Neuron (in vitro differentiated cells): Measurements from ENCODE around the gene NRIP1.

Experiments
- H2AFZ ChIP-seq: one replicate; pipeline ENCODE4 v1.6.1; 2013; ENCODE audit warnings: low read depth, mild to moderate bottlenecking, inconsistent platforms, low read length, moderate library complexity
- H3K27me3 ChIP-seq: one replicate; pipeline ENCODE4 v1.6.1; 2013; ENCODE audit warnings: low read length; ENCODE audit not compliant: insufficient read depth
- H3K36me3 ChIP-seq: one replicate; pipeline ENCODE4 v1.6.1; 2013; ENCODE audit warnings: low read length; ENCODE audit not compliant: insufficient read depth
- H3K4me1 ChIP-seq: one replicate; pipeline ENCODE4 v1.6.1; 2013; ENCODE audit warnings: low read length; ENCODE audit not compliant: insufficient read depth
- H3K4me3 ChIP-seq: 2 replicates; pipeline ENCODE4 v1.5.1; 2013; ENCODE audit warnings: mild to moderate bottlenecking, low read length, moderate library complexity
- H3K9me3 ChIP-seq: one replicate; pipeline ENCODE4 v1.6.1; 2013; ENCODE audit warnings: low read length

Gene NRIP1

DNA sequence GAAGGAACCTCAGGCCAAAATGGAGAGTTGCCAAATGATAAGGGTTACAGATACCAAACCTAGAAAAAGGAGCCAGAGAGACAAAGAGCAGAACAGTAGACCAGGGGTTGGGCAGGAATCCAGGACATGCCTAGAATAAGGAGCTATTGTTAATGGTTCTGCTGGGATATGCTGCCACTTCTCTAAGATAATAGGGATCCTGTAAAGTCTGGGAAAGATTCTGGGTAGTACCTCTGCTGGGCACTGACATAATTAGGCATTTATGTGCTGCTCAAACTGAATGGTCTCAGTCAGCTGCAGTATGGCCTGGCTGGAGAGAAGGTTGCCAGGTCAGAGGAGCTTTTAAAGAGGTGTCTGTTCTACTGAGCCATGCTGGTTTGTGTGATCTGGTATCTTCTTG, 19.9 kb upstream of the NRIP1 start:
- Histone ChIP-seq H3K9me3 (no peaks in the 10 kb centered on the region), H2AFZ (no peak overlapping the region), H3K4me1 (no peaks in the 10 kb centered on the region), H3K4me3 (no peak overlapping the region), H3K27me3 (no peaks in the 10 kb centered on the region), H3K36me3 (no peaks in the 10 kb centered on the region)

DNA sequence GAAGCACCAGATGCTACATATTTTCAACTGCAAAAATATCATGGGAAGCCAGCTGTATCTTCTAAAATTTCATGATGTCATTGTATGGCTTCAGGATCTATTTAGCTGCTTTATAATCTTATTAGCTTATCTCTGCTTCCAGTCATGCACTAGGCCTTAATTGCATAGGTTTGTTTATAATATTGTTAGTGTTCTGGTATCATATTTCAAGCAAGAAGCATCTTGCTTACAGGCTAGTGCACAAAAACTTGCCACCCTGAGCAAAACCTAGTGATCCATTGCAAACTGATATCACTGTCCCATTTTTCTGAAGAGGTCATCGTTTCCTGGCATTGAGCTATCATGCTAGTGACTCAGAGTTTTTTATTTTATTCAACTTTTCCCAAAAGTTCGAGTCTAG, 15.7 kb upstream of the NRIP1 start:
- no peak overlapping the region for H2AFZ ChIP-seq
- H3K4me1 ChIP-seq, result peaks cover 2% of the 10 kb centered on the region
- no peaks in the 10 kb centered on the region for H3K36me3 ChIP-seq
- no peaks in the 10 kb centered on the region for H3K9me3 ChIP-seq
- no peaks in the 10 kb centered on the region for H3K27me3 ChIP-seq
- H3K4me3 ChIP-seq, result no peak overlapping the region

DNA sequence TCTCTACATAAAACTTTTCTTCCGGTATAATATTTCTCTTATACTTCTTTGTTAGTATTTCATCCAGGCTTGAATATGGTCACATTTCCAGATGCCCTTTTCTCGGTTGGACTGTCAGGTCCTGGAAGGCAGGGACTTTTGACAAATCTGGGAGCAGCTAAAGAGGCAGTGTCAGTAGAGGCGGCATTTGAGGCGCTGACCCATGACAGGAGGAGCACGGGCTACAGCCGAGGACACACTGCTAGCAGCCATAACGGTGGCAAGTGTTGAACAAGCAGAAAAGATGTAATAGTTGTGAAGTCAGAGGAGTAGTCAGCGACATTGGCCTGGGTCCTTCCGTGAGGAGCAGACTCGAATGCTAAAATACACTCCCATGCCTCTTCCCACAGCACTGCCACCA, 14.5 kb upstream of the NRIP1 start:
- no peak overlapping the region for H3K4me3 ChIP-seq
- H3K36me3 ChIP-seq, result no peaks in the 10 kb centered on the region
- peaks cover 2% of the 10 kb centered on the region for H3K4me1 ChIP-seq
- no peaks in the 10 kb centered on the region for H3K27me3 ChIP-seq
- H3K9me3 ChIP-seq, result no peaks in the 10 kb centered on the region
- no peak overlapping the region for H2AFZ ChIP-seq

DNA sequence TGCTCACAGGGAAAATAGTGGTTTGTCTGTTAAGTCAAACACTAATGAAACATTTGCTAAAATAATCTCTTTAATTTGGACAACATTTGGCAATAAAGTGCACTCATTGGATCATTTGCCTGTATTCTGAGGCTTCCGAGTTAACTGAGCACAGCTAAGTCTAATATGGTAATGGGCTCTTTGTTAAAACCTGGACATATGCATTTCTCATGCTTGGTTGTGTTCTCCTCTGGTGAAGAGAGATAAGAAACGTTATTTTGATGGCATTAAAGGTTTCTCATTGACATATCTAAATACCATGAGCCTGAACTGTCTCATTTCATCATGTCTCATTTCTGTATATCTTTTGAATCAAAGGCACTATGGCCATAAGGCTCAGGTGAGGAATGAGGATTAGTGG, 13.4 kb upstream of the NRIP1 start:
- H3K4me1 ChIP-seq, result peaks cover 2% of the 10 kb centered on the region
- H2AFZ ChIP-seq, result no peak overlapping the region
- no peaks in the 10 kb centered on the region for H3K27me3 ChIP-seq

DNA sequence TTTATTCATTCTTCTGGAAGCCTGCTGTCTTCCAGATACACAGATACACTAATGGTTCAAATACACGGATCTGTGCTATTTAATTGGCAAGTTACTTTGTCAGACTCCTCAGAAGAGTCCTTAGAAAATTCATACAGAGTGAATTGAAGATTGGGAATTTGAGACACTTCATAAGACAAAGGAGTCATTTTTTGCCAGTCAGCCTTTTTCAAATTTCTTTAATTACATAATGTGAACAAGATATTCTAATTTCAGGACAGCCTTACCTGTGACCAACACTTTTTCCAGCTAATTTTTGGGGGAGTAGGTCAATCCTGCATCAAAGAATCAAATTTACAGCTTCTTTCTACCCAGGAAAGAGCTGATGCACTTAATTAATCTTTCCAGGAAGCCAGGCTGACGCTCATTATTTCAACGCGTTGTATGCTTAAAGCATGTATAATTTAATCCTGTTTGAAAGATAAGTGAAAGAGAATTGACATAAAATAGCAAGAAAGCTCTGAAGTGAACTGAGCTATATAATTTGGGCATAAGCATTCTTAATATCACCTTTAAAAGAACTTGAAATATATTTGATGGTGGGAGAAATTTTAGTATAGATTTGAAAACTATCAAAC, 12.8 kb upstream of the NRIP1 start:
- no peaks in the 10 kb centered on the region for H3K36me3 ChIP-seq
- H3K9me3 ChIP-seq, result no peaks in the 10 kb centered on the region
- H3K27me3 ChIP-seq, result no peaks in the 10 kb centered on the region
- peaks cover 2% of the 10 kb centered on the region for H3K4me1 ChIP-seq
- no peak overlapping the region for H3K4me3 ChIP-seq
- H2AFZ ChIP-seq, result no peak overlapping the region

More for the DNA sequence above, 13.4 kb upstream of the NRIP1 start:
- no peaks in the 10 kb centered on the region for H3K36me3 ChIP-seq
- H3K4me3 ChIP-seq, result no peak overlapping the region
- H3K9me3 ChIP-seq, result no peaks in the 10 kb centered on the region

DNA sequence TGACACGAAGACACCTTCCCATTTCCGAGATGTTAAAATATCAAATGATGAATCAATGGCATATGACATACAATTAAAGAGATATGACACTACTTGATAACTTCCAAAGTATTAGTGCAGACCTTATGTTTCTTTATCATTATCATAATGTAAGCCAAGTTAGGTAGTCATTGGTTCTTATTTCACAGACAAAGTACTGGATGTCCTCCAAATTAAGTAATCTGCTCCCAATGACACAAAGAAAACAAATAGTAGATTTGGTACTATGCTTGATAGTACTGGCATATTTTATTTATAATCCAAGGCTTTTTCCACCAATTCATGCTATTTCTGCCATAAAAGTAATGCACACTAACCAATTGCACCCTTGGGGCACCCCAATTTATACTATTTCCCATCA, 11.9 kb upstream of the NRIP1 start:
- peaks cover 2% of the 10 kb centered on the region for H3K4me1 ChIP-seq
- H3K27me3 ChIP-seq, result no peaks in the 10 kb centered on the region
- no peaks in the 10 kb centered on the region for H3K36me3 ChIP-seq
- no peaks in the 10 kb centered on the region for H3K9me3 ChIP-seq
- no peak overlapping the region for H3K4me3 ChIP-seq
- H2AFZ ChIP-seq, result no peak overlapping the region

DNA sequence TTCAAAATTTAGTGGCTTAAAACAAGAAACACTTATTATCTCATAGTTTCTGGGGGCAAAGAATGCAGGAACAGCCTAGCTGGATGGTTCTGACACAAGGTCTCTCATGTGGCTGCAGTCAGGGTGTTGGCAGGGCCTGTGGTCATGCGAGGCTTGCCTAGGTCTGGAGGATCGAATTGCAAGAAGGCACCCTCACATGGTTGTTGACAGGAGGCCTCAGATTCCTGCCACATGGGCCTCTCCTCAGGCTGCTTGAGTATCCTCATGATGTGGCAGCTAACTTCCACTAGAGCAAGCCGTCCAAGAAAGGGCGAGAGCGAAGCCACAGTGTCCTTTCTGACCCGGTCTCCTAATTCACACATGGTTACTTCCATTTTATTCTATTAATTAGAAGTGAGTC, 6.2 kb upstream of the NRIP1 start:
- Histone ChIP-seq H3K4me3 (no peak overlapping the region), H3K36me3 (no peaks in the 10 kb centered on the region), H3K27me3 (no peaks in the 10 kb centered on the region), H3K9me3 (no peaks in the 10 kb centered on the region), H3K4me1 (peaks cover 5% of the 10 kb centered on the region), H2AFZ (no peak overlapping the region)

DNA sequence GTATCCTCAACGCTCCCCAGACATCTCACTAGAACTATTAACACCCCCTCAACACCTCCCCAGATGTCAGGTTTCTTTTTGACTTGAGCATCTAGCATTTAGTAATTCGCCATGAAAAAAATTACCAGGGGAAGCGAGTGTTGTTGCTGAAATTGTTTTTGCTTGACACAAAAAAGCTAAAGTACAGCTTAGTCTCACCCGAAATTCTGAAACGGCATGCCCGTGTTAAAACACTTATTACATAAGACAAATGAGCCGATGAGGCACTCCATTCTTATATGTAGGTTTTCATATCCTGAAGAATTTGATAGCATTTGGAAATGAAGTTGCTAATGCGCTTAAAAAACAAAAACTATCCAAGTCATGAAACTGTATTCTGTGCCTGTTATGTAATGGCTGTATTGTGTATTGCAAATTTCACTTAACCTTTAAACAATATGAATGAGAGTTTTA, 1.3 kb upstream of the NRIP1 start:
- Histone ChIP-seq H3K4me3 (peak overlapping the region; percentile 99), H3K9me3 (no peaks in the 10 kb centered on the region), H3K27me3 (no peaks in the 10 kb centered on the region), H2AFZ (peak overlapping the region; percentile 44), H3K4me1 (peaks cover 22% of the 10 kb centered on the region), H3K36me3 (no peaks in the 10 kb centered on the region)

DNA sequence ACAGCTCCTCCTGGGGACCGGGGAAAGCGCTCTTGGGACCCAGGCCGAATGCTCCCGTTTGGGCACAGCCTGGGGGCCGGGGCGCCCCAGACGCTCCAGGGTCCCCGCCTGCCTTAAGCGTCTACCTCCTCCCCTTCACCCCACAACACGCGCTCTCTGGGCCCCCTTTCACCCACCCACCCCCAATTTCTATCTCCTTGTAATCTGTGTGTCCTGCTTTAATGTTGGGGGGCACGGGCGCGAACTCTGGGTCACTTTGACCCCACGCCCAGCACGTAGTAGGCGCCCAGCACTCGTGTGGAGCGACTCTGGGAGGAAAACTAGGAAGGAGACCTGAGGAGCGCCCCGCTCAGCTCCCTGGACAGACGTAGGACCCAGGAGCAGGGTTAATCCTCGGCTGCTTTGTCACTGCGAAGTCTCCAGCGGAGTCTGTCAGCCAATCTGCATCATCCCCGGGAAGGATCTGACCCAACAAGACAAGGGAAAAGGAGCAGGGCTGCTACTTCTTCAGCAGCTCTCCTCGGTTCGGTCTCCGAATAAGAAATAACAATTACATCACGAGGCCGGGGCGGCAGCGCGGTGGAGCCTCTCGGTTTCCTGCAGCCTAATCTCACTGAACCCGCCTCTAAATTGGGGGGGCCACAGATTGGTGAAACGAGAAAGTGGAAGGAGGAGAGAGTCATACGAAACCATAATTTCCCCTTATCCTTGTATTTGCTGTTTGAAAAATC, 757 bp upstream of the NRIP1 start:
- H3K4me3 ChIP-seq, result peak overlapping the region; percentile 99
- H3K9me3 ChIP-seq, result no peaks in the 10 kb centered on the region
- H2AFZ ChIP-seq, result peak overlapping the region; percentile 44
- H3K36me3 ChIP-seq, result no peaks in the 10 kb centered on the region
- peaks cover 27% of the 10 kb centered on the region for H3K4me1 ChIP-seq
- no peaks in the 10 kb centered on the region for H3K27me3 ChIP-seq

DNA sequence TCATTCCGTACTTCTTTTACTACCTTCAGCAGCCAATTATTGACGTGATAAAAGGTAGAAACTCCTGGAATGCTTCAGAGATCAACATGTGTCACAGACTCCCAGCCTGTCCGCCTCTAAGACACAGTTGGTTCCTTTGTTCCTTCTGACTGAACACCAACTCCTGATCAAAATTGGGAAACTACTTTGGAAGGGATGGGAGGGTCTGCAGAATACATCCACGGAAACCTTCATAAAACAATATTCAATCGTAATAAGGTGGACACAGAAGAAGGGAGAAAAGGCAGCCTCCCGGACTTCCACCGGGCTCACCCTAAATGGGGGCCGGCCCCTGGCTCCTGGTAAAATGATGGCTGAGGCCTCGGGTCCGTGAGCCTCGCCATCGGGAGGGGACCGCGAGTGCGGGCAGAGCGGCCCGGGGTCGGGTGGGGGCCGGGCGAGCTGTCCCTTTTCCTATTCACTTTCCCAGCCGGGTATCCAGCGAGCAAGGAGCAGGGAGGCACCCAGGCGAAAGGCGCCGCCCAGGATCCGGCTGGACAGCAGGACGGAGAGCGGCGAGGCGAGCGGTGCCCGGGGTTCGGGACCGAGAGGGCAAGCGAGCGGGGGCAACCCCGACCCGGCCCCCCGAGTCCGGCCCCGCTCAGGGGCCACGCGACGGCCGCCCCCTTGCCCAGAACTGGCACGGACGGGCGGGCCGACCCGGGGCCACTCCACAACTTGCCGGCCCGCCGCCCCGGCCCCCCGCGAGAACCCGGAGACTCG, 805 bp downstream of the NRIP1 start:
- H3K27me3 ChIP-seq, result no peaks in the 10 kb centered on the region
- peak overlapping the region; percentile 68 for H2AFZ ChIP-seq
- H3K4me3 ChIP-seq, result peak overlapping the region; percentile 99
- H3K9me3 ChIP-seq, result no peaks in the 10 kb centered on the region
- no peaks in the 10 kb centered on the region for H3K36me3 ChIP-seq
- H3K4me1 ChIP-seq, result peaks cover 29% of the 10 kb centered on the region

DNA sequence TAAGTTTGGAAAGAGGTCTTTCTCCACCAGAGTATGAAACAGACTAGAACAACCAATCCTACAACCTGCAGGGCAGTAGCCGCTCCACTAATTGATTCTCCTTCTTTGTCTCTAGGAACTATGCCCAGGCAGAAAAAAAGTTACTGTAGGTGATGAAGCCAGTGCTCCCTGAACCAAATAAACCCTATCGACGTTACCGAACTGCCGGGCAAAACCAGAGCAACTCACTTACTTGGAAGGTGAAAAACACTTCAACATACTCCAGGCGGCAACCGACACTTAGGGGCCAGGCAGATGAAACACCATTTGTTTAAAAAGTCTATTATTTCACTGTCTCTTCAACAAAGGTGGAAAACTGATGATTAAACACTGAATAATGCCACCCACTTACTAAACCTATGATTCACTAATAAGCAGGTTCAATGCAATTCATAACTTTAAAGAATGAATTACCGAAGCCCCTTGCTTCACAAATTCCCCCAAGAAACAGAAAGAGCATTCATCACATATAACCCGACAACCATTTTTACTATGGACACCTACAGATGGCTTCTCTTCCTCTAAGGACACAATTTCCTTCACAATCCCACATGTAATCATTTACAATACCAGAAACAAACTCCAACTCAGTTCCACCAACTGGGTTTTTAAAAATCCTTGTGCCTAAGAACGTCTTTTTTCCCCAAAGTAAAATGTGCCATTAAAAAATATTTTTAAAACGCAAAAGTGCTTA, 1.6 kb downstream of the NRIP1 start:
- no peaks in the 10 kb centered on the region for H3K27me3 ChIP-seq

DNA sequence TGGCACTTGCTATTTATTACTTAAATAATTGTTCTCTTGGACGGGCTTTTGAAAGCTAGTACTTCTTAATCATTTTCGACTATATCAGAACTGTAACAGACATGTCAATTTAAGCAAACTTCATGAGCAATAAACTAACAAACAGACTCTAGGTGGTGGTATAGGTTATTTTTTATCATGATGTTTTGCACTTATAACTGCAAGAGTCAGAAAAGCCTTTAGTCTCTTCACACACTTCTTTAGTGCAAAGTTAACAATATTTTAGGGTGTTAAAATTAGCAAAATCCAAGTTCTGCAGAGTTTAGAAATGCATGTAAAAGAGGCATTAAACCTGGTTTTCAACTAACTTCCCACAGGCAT, 2.2 kb downstream of the NRIP1 start:
- H3K36me3 ChIP-seq, result no peaks in the 10 kb centered on the region
- H3K27me3 ChIP-seq, result no peaks in the 10 kb centered on the region
- H3K4me3 ChIP-seq, result peak overlapping the region; percentile 99
- no peaks in the 10 kb centered on the region for H3K9me3 ChIP-seq
- no peak overlapping the region for H2AFZ ChIP-seq
- H3K4me1 ChIP-seq, result peaks cover 32% of the 10 kb centered on the region

More for the DNA sequence above, 1.6 kb downstream of the NRIP1 start:
- Histone ChIP-seq H3K9me3 (no peaks in the 10 kb centered on the region), H3K36me3 (no peaks in the 10 kb centered on the region), H2AFZ (peak overlapping the region; percentile 68), H3K4me3 (peak overlapping the region; percentile 99), H3K4me1 (peaks cover 32% of the 10 kb centered on the region)
